Stimulated activated naive CD8-positive, alpha-beta T cell treated with anti-CD3 and anti-CD28 coated beads, Interleukin-15, amount 100 ng/mL, for 72 hours (primary cell): Measurements from ENCODE around the gene SUPT3H.

Source experiments
- ATAC-seq: fragments of 150-1000 bp; cut with Tn5 transposase; 2 replicates; pipeline ENCODE4 v1.10.0; 2021; ENCODE audit warnings: mild to moderate bottlenecking, moderate library complexity
- DNase-seq, 2 donors: peaks; one replicate each; pipeline ENCODE4 v3.0.0; 2021 to 2022
- H3K27ac Mint-ChIP-seq, 2 donors: one replicate each; pipeline ENCODE4 v1.8.0; 2022; ENCODE audit warnings: mild to moderate bottlenecking in 2 of 2, mixed read lengths in 2 of 2, moderate library complexity in 2 of 2
- H3K27me3 Mint-ChIP-seq: one replicate; pipeline ENCODE4 v1.8.0; 2022; ENCODE audit warnings: mixed read lengths
- H3K4me1 Mint-ChIP-seq: one replicate; pipeline ENCODE4 v1.8.0; 2022; ENCODE audit warnings: mild to moderate bottlenecking, mixed read lengths
- H3K4me3 Mint-ChIP-seq, 2 donors: one replicate each; pipeline ENCODE4 v1.8.0; 2022; ENCODE audit warnings: mild to moderate bottlenecking in 2 of 2, mixed read lengths in 2 of 2, moderate library complexity in 1 of 2
- H3K9me3 Mint-ChIP-seq, 2 donors: one replicate each; pipeline ENCODE4 v1.8.0; 2022; ENCODE audit warnings: mixed read lengths in 2 of 2

Gene SUPT3H

GRCh38 chr6:44842616-44843015 lies 535.1 kb downstream of the SUPT3H start:
- Mint-ChIP-seq H3K4me3 (no peak overlapping the region), H3K27me3 (no peaks in the 10 kb centered on the region), H3K27ac (no peak overlapping the region), H3K4me1 (peaks cover 15% of the 10 kb centered on the region), H3K9me3 (peaks cover 0 to 4% of the 10 kb centered on the region in 2 donors)
- DNase-seq (no peak), ATAC-seq (no peak)

- DNase-seq (no peak), ATAC-seq (no peak)
- Mint-ChIP-seq H3K4me3 (no peak overlapping the region), H3K27me3 (no peaks in the 10 kb centered on the region), H3K4me1 (peaks cover 15% of the 10 kb centered on the region), H3K9me3 (peaks cover 0 to 4% of the 10 kb centered on the region in 2 donors), H3K27ac (no peak overlapping the region)
Observed at GRCh38 chr6:44841829-44842228, 535.9 kb downstream of the SUPT3H start.

- Mint-ChIP-seq H3K27ac (no peak overlapping the region), H3K27me3 (no peaks in the 10 kb centered on the region), H3K4me3 (no peak overlapping the region), H3K9me3 (peaks cover 0 to 4% of the 10 kb centered on the region in 2 donors), H3K4me1 (peaks cover 17% of the 10 kb centered on the region)
- ATAC-seq: no peak
- no peak for DNase-seq
Observed at GRCh38 chr6:44837741-44838140, 540.0 kb downstream of the SUPT3H start.

- no peak for ATAC-seq
- H3K4me1 Mint-ChIP-seq: peaks cover 17% of the 10 kb centered on the region
Observed at GRCh38 chr6:44837255-44837654, 540.5 kb downstream of the SUPT3H start.

GRCh38 chr6:44833248-44833647 lies 544.5 kb downstream of the SUPT3H start:
- Mint-ChIP-seq H3K27ac (no peak overlapping the region), H3K9me3 (peaks cover 0 to 3% of the 10 kb centered on the region in 2 donors), H3K4me3 (no peak overlapping the region), H3K4me1 (peaks cover 31% of the 10 kb centered on the region), H3K27me3 (no peaks in the 10 kb centered on the region)
- DNase-seq (no peak), ATAC-seq (no peak)

More at GRCh38 chr6:44837255-44837654, 540.5 kb downstream of the SUPT3H start:
- H3K9me3 Mint-ChIP-seq: peaks cover 0 to 4% of the 10 kb centered on the region in 2 donors
- no peak overlapping the region for H3K27ac Mint-ChIP-seq
- no peak overlapping the region for H3K4me3 Mint-ChIP-seq
- no peaks in the 10 kb centered on the region for H3K27me3 Mint-ChIP-seq
- no peak for DNase-seq

GRCh38 chr6:44831002-44831610 lies 546.6 kb downstream of the SUPT3H start:
- no peaks in the 10 kb centered on the region for H3K9me3 Mint-ChIP-seq
- ATAC-seq (no peak), DNase-seq (no peak)
- H3K4me1 Mint-ChIP-seq: peaks cover 31% of the 10 kb centered on the region
- H3K4me3 Mint-ChIP-seq: no peak overlapping the region
- H3K27me3 Mint-ChIP-seq: no peaks in the 10 kb centered on the region
- H3K27ac Mint-ChIP-seq: no peak overlapping the region

- Mint-ChIP-seq H3K4me3 (peak overlapping the region in 1 of 2 donors; percentile 7), H3K27ac (no peak overlapping the region), H3K27me3 (no peaks in the 10 kb centered on the region), H3K9me3 (no peaks in the 10 kb centered on the region), H3K4me1 (peaks cover 31% of the 10 kb centered on the region)
- ATAC-seq (peak; percentile 39), DNase-seq (no peak)
Observed at GRCh38 chr6:44829836-44830235, 547.9 kb downstream of the SUPT3H start.

GRCh38 chr6:44828780-44829179 lies 549.0 kb downstream of the SUPT3H start:
- ATAC-seq (no peak), DNase-seq (no peak)
- peak overlapping the region in 1 of 2 donors; percentile 72 for H3K4me3 Mint-ChIP-seq
- no peaks in the 10 kb centered on the region for H3K27me3 Mint-ChIP-seq
- H3K27ac Mint-ChIP-seq: peak overlapping the region in 1 of 2 donors; percentile 47
- H3K4me1 Mint-ChIP-seq: peaks cover 30% of the 10 kb centered on the region
- H3K9me3 Mint-ChIP-seq: no peaks in the 10 kb centered on the region

- Mint-ChIP-seq H3K27me3 (no peaks in the 10 kb centered on the region), H3K9me3 (no peaks in the 10 kb centered on the region), H3K4me3 (no peak overlapping the region), H3K27ac (no peak overlapping the region), H3K4me1 (peaks cover 21% of the 10 kb centered on the region)
- no peak for ATAC-seq
- DNase-seq: no peak
Observed at GRCh38 chr6:44826025-44826676, 551.6 kb downstream of the SUPT3H start.

- Mint-ChIP-seq H3K27ac (no peak overlapping the region), H3K27me3 (no peaks in the 10 kb centered on the region), H3K4me1 (peaks cover 17% of the 10 kb centered on the region), H3K4me3 (no peak overlapping the region), H3K9me3 (no peaks in the 10 kb centered on the region)
- no peak for ATAC-seq
- no peak for DNase-seq
Observed at GRCh38 chr6:44825273-44825672, 552.5 kb downstream of the SUPT3H start.

- no peak for ATAC-seq
- no peak for DNase-seq
- H3K4me1 Mint-ChIP-seq: peaks cover 10% of the 10 kb centered on the region
- no peaks in the 10 kb centered on the region for H3K9me3 Mint-ChIP-seq
- no peak overlapping the region for H3K4me3 Mint-ChIP-seq
- H3K27me3 Mint-ChIP-seq: no peaks in the 10 kb centered on the region
- no peak overlapping the region for H3K27ac Mint-ChIP-seq
Observed at GRCh38 chr6:44824567-44824966, 553.2 kb downstream of the SUPT3H start.

GRCh38 chr6:44820759-44821158 lies 557.0 kb downstream of the SUPT3H start:
- no peak overlapping the region for H3K4me3 Mint-ChIP-seq
- no peaks in the 10 kb centered on the region for H3K9me3 Mint-ChIP-seq
- DNase-seq: no peak
- H3K27ac Mint-ChIP-seq: no peak overlapping the region
- no peaks in the 10 kb centered on the region for H3K27me3 Mint-ChIP-seq
- no peaks in the 10 kb centered on the region for H3K4me1 Mint-ChIP-seq
- no peak for ATAC-seq

- no peak overlapping the region for H3K27ac Mint-ChIP-seq
- no peaks in the 10 kb centered on the region for H3K27me3 Mint-ChIP-seq
- no peak for DNase-seq
- no peaks in the 10 kb centered on the region for H3K4me1 Mint-ChIP-seq
- no peak overlapping the region for H3K4me3 Mint-ChIP-seq
- H3K9me3 Mint-ChIP-seq: no peaks in the 10 kb centered on the region
- no peak for ATAC-seq
Observed at GRCh38 chr6:44820321-44820720, 557.4 kb downstream of the SUPT3H start.

- no peak overlapping the region for H3K4me3 Mint-ChIP-seq
- peaks cover 12% of the 10 kb centered on the region for H3K4me1 Mint-ChIP-seq
- H3K27me3 Mint-ChIP-seq: no peaks in the 10 kb centered on the region
- ATAC-seq (no peak), DNase-seq (no peak)
- no peak overlapping the region for H3K27ac Mint-ChIP-seq
- peaks cover 0 to 6% of the 10 kb centered on the region in 2 donors for H3K9me3 Mint-ChIP-seq
Observed at GRCh38 chr6:44811456-44811855, 566.3 kb downstream of the SUPT3H start.

- peaks cover 0 to 6% of the 10 kb centered on the region in 2 donors for H3K9me3 Mint-ChIP-seq
- H3K4me3 Mint-ChIP-seq: no peak overlapping the region
- no peaks in the 10 kb centered on the region for H3K27me3 Mint-ChIP-seq
Observed at GRCh38 chr6:44809258-44809657, 568.5 kb downstream of the SUPT3H start.

GRCh38 chr6:44808148-44808547 lies 569.6 kb downstream of the SUPT3H start:
- DNase-seq (no peak), ATAC-seq (no peak)
- no peaks in the 10 kb centered on the region for H3K27me3 Mint-ChIP-seq
- H3K9me3 Mint-ChIP-seq: peaks cover 0 to 13% of the 10 kb centered on the region in 2 donors
- H3K4me1 Mint-ChIP-seq: peaks cover 12% of the 10 kb centered on the region
- no peak overlapping the region for H3K27ac Mint-ChIP-seq
- no peak overlapping the region for H3K4me3 Mint-ChIP-seq

More at GRCh38 chr6:44809258-44809657, 568.5 kb downstream of the SUPT3H start:
- ATAC-seq (no peak), DNase-seq (no peak)
- Mint-ChIP-seq H3K4me1 (peaks cover 12% of the 10 kb centered on the region), H3K27ac (no peak overlapping the region)
